Glutamatergic neuron (in vitro differentiated cells): ENCODE results near the gene TFAP2E. TPM values are rescaled to one million over a fixed set of nuclear protein-coding genes. Genes with fewer than 3 reads are reported as not detected.

Experiments
- DNase-seq: peaks from one replicate; pipeline ENCODE4 v3.0.0; 2022
- H3K27ac Mint-ChIP-seq: one replicate; pipeline ENCODE4 v1.8.0; 2020; ENCODE audit warnings: mild to moderate bottlenecking, mixed read lengths, inconsistent platforms; ENCODE audit not compliant: unreplicated experiment
- H3K27me3 Mint-ChIP-seq: one replicate; pipeline ENCODE4 v1.8.0; 2020; ENCODE audit warnings: mild to moderate bottlenecking, moderate library complexity, mixed read lengths, inconsistent platforms; ENCODE audit not compliant: unreplicated experiment
- H3K36me3 Mint-ChIP-seq: one replicate; pipeline ENCODE4 v1.8.0; 2020; ENCODE audit warnings: mild to moderate bottlenecking, mixed read lengths, inconsistent platforms; ENCODE audit not compliant: unreplicated experiment
- H3K4me1 Mint-ChIP-seq: one replicate; pipeline ENCODE4 v1.8.0; 2020; ENCODE audit warnings: mild to moderate bottlenecking, low read depth, mixed read lengths, inconsistent platforms; ENCODE audit not compliant: unreplicated experiment
- H3K4me3 Mint-ChIP-seq: one replicate; pipeline ENCODE4 v1.8.0; 2020; ENCODE audit warnings: mild to moderate bottlenecking, mixed read lengths, inconsistent platforms; ENCODE audit not compliant: unreplicated experiment
- H3K9me3 Mint-ChIP-seq: one replicate; pipeline ENCODE4 v1.8.0; 2020; ENCODE audit warnings: mild to moderate bottlenecking, moderate library complexity, mixed read lengths, inconsistent platforms; ENCODE audit not compliant: unreplicated experiment
- CTCF ChIP-seq: fragments of 200-600 bp; sonication (generic); IDR thresholded peaks from one replicate; pipeline ENCODE4 v1.5.0; 2021; ENCODE audit not compliant: partially characterized antibody, unreplicated experiment
- total RNA-seq: library from RNA; stranded (reverse); fragmentation: NEBNext Ultra II Directional; extraction: Animal tissue kit (Norgen Biotek cat#: 25700); gene quantifications from one replicate; pipeline ENCODE4 v1.2.1, GENCODE V29; 2021; ENCODE audit not compliant: unreplicated experiment

The TFAP2E gene
- total RNA-seq, 1 donor from 2014 or later = 1.1 TPM

DNA sequence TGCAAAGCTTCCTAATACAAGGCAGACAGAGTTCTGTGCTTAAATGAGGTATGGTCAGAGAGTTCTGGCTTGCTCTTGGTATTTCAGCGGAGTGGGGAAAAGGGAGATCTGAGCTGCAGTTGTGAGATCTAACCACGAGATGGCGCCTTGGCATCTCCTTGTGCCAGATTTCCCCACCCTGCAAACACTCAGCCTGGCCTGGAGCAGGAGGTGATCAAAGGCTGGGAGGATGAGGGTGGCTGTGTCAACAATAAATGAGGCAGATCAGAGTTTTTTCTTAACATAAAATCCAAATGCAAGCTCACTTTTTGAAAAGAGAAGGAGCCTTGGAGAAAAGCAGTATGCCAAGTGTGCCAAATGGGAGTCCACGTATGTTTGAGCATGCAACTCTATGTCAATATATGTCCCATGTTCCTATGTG is 4.1 kb upstream of the TFAP2E start:
- Mint-ChIP-seq H3K27ac (no peak overlapping the region), H3K4me1 (peaks cover 23% of the 10 kb centered on the region), H3K27me3 (peaks cover 21% of the 10 kb centered on the region), H3K9me3 (peaks cover 6% of the 10 kb centered on the region), H3K4me3 (no peak overlapping the region), H3K36me3 (no peaks in the 10 kb centered on the region)
- peak; percentile 80 for DNase-seq
- peak; percentile 83 for TF ChIP-seq CTCF

DNA sequence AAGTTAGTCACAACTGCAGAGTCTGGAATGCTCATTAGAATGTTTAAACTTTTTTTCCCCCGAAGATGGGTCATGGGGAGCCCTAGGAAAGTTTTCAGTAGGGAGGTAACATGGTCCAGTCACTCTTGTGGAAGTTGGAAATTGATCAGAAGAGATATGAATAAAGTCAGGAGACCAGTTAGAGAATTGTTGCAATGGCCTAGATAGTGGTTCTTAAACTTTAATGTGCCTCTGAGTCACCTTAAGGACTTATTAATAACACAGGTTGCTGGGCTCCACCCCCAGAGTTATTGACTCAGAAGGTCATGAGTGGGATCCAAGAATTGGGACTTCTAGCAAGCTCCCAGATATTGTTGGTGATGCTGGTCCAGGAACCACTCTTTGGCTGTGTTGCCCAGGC is 3.2 kb upstream of the TFAP2E start:
- no peak for TF ChIP-seq CTCF
- peaks cover 23% of the 10 kb centered on the region for H3K27me3 Mint-ChIP-seq
- no peak overlapping the region for H3K27ac Mint-ChIP-seq

GRCh38 chr1:35570589-35571137 is 2.5 kb upstream of the TFAP2E start:
- no peak for DNase-seq
- H3K4me1 Mint-ChIP-seq = peaks cover 12% of the 10 kb centered on the region
- TF ChIP-seq CTCF = no peak
- peak overlapping the region; percentile 18 for H3K4me3 Mint-ChIP-seq
- H3K36me3 Mint-ChIP-seq = peaks cover 5% of the 10 kb centered on the region
- H3K27ac Mint-ChIP-seq = no peak overlapping the region
- peaks cover 28% of the 10 kb centered on the region for H3K27me3 Mint-ChIP-seq
- H3K9me3 Mint-ChIP-seq = peaks cover 9% of the 10 kb centered on the region

More for the DNA sequence above, 3.2 kb upstream of the TFAP2E start:
- DNase-seq = no peak
- H3K9me3 Mint-ChIP-seq = peaks cover 6% of the 10 kb centered on the region
- peaks cover 13% of the 10 kb centered on the region for H3K4me1 Mint-ChIP-seq
- H3K36me3 Mint-ChIP-seq = no peaks in the 10 kb centered on the region
- peak overlapping the region; percentile 18 for H3K4me3 Mint-ChIP-seq

GRCh38 chr1:35571263-35571662 is 1.9 kb upstream of the TFAP2E start:
- peaks cover 5% of the 10 kb centered on the region for H3K36me3 Mint-ChIP-seq
- peaks cover 29% of the 10 kb centered on the region for H3K27me3 Mint-ChIP-seq
- no peak for DNase-seq
- peaks cover 9% of the 10 kb centered on the region for H3K4me1 Mint-ChIP-seq
- H3K27ac Mint-ChIP-seq = no peak overlapping the region
- TF ChIP-seq CTCF = no peak
- no peak overlapping the region for H3K4me3 Mint-ChIP-seq
- peaks cover 10% of the 10 kb centered on the region for H3K9me3 Mint-ChIP-seq

GRCh38 chr1:35572296-35572695 is 818 bp upstream of the TFAP2E start:
- Mint-ChIP-seq H3K27ac (no peak overlapping the region), H3K36me3 (peaks cover 5% of the 10 kb centered on the region), H3K4me3 (peak overlapping the region; percentile 3), H3K27me3 (peaks cover 25% of the 10 kb centered on the region), H3K4me1 (no peaks in the 10 kb centered on the region), H3K9me3 (peaks cover 6% of the 10 kb centered on the region)
- no peak for DNase-seq
- no peak for TF ChIP-seq CTCF
